G401 (cell line): ENCODE data around the gene CDKN1B. TPM values are rescaled to one million over a fixed set of nuclear protein-coding genes. Genes with fewer than 3 reads are reported as not detected.

Experiments used
- DNase-seq: peaks from one replicate; pipeline ENCODE4 v3.0.0-alpha.2; 2015; ENCODE audit warnings: low spot score
- in situ Hi-C: cut with HindIII; loops from 2 replicates; pipeline ENCODE4 v1.10.0; 2016; ENCODE audit warnings: low sequenced_read_pairs, mixed read lengths
- total RNA-seq: library from RNA; depleted of rRNA; stranded (reverse); fragments of >200 nt; shearing (Covaris generic); gene quantifications from 2 replicates; pipeline ENCODE4 v1.2.3, GENCODE V29; 2014; rRNA removed

CDKN1B gene
- total RNA-seq: 65.6 and 81.7 TPM in 2 replicates

DNA sequence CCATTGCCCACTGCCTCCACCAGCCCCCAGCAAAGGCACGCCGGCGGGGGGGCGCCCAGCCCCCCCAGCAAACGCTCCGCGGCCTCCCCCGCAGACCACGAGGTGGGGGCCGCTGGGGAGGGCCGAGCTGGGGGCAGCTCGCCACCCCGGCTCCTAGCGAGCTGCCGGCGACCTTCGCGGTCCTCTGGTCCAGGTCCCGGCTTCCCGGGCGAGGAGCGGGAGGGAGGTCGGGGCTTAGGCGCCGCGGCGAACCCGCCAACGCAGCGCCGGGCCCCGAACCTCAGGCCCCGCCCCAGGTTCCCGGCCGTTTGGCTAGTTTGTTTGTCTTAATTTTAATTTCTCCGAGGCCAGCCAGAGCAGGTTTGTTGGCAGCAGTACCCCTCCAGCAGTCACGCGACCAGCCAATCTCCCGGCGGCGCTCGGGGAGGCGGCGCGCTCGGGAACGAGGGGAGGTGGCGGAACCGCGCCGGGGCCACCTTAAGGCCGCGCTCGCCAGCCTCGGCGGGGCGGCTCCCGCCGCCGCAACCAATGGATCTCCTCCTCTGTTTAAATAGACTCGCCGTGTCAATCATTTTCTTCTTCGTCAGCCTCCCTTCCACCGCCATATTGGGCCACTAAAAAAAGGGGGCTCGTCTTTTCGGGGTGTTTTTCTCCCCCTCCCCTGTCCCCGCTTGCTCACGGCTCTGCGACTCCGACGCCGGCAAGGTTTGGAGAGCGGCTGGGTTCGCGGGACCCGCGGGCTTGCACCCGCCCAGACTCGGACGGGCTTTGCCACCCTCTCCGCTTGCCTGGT, at the start of gene CDKN1B:
CDKN1B (plus strand) TSS at position 576 of the 793 bp plus-strand sequence. CDS start 472 bp downstream, outside the sequence.
- in situ Hi-C loops: no loop called here
- peak; percentile 93 for DNase-seq

DNA sequence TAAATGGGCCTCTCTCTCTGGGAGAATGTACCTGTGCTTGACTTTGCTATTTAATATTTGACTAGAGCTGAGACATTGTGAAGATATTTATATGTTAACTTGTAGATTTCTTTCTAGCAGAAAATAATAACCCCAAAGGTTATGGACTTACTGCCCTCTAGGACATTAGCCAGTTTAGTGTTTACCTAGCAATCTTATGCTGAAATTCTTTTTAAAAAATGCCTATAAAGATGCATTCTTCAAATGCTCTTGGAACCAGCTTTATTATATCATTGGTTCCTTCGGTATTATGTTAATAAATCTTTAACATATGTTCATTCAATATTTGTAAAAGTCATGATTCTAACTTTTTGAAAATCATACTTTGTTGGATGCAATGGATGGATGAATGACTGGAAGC, 49.2 kb upstream of the CDKN1B start:
- in situ Hi-C loops: loop anchor here (10.0 kb wide), 1 partner anchor 153 kb away; no protein-coding TSS in a partner anchor
- no peak for DNase-seq

DNA sequence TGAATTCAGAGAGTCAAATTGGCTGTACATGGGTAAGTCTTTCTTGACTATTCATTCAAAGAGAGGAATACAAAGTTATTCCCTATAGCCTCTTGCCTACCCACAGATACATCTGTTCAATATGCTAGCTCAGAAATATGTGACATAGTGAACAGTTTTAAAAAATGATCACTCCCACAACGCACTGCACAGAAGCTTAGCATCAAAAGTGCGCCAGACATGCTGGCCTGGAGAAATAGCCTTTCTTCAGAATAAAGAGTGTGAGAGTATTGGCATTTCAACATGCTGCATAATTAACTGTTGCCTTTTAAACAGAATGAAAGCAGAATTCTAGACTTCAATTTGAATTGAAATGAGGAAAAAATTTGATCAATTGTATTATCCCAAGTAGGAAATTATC, 48.1 kb upstream of the CDKN1B start:
- in situ Hi-C loops: loop anchor here (10.0 kb wide), 1 partner anchor 154 kb away; no protein-coding TSS in a partner anchor

DNA sequence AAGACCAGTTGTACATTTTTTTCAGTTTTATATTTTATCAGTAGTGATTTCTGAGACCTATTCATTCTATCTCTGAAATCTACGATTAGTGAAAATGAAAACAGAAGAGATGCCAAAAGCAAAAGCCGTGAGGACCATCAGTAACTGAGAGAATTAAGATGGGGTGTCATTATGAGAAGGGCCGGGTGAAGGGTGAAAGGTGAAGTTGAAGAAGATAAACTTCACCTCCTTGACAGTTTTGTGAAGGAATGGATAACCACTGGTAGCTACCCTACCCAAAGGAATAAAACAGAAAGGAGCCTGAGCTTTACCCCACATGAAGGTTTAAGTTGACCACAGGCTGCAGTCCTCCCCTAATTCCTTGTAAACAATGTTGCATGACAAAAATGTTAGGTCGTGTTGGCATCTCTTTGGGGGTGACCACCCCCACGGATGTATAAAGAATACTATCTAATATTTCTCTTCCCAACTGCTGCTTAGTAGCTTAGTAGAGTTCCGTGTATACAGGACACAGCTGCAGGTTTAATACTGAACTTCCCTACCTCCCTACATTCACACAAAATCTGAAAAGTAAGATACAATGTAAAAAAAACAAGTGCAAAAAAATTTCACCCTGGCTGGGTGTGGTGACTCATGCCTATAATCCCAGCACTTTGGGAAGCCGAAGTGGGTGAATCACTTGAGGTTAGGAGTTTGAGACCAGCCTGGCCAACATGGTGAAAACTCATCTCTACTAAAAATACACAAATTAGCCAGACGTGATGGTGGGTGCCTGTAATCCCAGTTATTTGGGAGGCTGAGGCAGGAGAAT, 45.1 kb upstream of the CDKN1B start:
- DNase-seq: no peak
- in situ Hi-C loops: no loop called here

More for the DNA sequence above, 48.1 kb upstream of the CDKN1B start:
- DNase-seq: no peak

DNA sequence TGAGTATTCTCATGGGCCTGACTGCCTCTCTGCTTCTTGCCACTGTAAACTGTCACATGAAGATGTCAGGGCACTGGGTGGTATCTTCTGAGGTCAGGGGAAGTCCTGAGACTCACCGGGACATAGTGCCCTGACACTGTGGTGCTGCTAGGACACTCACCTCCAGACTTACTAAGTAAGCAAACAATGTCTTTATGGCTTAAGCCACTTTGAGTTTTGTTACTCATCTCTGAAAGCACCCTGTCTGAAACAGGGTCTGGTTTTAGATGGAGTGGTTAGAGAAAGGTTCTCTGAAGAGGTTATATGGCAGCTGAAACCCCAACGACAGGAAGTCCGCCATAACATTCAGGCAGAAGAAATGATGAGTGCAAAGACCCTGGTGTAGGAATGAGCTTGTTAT, 43.9 kb upstream of the CDKN1B start:
- DNase-seq: no peak
- in situ Hi-C loops: no loop called here

DNA sequence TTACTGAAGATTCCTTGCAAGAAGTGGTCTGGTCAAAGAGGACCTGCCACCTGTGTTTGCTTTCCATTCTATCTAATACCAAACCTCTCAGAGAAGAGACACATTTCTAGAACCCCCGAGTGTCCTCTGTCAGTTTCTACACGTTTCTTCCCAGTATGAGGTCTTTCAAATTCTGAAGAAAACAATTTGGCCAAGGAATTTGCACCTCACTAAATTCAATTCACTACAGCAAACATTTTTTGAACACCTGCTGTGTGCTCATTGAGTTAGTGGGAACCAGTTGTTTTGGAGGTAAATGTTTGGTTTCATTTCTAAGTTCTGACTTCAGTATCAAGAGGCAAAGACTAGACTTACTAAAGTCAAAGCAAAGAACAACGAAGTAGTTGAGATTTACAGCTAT, 40.6 kb upstream of the CDKN1B start:
- no peak for DNase-seq
- in situ Hi-C loops: no loop called here

DNA sequence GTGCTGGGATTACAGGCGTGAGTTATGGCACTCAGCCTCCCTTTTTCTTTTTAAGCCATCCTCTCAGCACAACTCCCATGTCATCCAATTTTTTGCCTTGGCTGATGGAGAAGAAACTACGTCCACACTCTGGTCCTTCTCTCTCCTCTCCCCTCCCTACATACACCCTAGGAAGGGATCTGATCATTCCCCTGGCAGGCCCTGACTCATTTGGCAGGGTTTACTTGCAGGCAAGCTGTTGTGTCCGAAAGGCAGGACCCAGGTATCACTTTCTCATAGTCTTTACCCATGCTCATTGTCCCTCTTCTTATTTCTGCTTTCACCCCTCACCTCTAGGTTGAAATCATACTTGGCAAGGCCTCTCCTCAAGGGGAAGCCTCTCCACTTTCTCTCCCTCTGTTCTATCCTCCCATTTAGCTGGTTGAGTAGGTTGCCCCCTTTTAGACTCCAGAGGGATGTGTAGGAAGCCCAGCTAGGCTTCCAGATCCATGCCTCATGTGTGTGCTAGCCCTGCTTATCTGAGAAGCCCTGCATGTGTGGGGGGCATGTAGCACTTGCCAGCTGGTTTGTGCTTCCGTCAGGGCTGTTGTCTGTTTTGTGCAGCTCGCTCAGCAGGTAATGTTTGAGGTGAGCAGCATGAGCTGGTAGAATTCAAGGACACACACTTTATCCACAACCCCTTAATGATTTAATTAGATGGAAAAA, 36.0 kb upstream of the CDKN1B start:
- in situ Hi-C loops: no loop called here
- peak; percentile 82 for DNase-seq

DNA sequence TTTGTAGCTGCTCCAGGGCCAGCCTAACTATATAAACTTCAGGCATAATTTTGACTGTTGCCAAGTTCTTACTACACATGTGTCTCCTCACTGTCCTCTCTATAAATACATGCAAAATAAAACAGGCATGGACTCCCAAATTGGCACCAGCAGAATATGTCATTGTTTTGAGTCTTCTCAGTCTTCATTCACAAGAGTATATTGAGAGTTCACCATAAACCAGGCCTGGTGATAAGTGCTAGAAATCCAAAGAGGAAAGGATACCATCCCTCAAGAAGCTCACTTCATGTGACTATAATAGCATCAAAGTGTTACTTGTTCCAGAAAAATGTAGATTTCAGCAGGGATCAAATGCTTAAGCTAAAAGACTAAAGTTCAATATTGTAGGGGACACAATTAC, 34.9 kb upstream of the CDKN1B start:
- in situ Hi-C loops: no loop called here

DNA sequence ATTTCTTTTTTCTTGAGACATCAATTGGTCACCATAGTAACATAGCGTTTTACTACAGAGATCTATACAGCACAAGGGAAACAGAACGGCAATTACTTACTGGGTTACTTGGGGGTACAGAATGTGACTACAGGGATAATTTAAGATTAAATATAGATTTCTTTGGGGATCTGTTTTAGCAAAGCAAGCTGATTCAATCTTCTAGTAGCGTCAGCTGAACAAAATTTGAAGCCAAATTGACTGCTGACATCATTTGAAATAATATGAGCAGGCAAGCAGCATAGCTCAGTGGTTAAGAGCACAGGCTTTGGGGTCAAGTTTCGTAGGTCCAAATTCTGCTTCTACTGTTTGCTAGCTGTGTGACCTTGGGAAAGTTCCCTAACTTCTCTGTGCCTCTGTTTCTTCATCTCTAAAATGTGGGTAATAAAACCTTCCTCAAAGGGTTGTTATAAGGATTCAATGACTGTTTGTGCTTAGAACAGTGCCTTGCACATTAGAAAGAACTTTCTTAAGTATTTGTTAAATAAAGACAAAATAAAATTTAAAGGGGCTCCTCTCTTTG, 34.0 kb upstream of the CDKN1B start:
- in situ Hi-C loops: no loop called here
- DNase-seq: peak; percentile 49

More for the DNA sequence above, 34.9 kb upstream of the CDKN1B start:
- peak; percentile 59 for DNase-seq

DNA sequence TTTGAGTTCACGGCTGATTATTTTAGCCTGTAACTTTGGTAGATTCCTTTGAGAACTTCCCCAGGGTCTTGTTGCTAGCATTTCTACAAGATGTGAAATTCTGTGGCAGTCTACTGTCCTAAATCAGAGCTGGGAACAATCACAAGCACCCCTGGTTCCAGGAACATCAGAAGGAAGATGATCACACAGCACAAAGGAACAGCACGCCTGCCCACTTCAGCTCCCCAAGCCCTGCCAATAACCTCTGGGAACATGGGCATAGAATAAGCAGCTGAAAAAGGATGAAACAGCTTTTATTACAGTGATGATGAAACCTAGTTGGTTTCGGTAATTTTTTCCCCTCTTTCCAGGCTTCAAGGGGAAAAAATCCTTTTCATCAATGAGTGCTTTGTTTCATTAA, 33.4 kb upstream of the CDKN1B start:
- in situ Hi-C loops: no loop called here
- peak; percentile 79 for DNase-seq

DNA sequence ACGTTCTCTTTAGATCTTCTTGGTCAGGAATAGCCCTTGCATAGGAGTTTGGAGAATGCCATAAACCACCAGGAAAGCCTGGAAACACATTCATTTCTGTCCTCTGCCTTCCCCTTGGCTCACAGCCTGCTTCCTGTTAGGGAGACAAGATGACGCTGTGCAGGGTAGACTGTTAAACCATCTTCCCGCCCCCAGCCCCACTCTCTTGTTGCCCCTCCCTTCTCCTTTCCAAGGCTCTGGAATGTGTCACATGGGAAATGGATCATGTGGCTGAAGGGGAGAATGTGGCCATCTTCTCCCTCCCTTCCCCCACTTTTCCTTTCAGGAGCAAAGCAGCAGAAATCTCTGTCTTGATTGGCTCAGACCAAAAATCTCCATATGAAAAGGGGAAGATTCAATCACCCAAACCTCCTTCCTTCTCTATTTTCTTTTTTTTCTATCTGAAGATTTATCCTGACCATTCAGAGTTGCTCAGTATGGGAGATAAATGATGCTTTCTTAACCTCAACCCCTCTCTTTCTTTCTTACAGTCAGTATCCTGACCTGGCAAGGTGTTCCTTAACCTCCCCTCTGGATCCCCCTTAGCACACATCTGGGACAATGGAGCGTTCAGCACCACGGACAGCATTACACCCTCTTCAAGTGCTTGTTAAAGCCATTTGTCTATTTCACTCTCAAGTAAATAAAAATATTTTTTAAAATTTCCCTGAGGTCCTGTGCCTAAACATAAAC, 32.6 kb upstream of the CDKN1B start:
- in situ Hi-C loops: no loop called here
- peak; percentile 94 for DNase-seq

DNA sequence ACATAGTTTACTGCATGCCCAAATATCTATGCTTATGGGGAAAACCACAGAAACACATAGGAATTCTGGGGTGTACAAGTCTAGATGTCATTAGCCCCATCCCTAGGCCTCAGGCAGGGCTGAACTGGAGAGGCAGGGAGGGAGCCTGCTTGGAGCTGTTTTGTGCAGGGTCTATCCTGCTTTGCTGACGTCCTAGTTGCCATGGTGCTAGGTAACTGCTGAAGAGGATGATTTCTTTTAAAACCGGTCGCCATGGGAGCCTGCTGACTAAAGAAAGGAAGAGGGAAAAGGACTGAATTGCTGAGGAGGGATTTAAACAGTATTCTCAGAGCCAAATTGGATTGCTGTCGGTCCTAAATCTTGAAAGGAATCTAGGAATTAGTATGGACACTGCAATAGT, 31.9 kb upstream of the CDKN1B start:
- DNase-seq: peak; percentile 81
- in situ Hi-C loops: no loop called here

DNA sequence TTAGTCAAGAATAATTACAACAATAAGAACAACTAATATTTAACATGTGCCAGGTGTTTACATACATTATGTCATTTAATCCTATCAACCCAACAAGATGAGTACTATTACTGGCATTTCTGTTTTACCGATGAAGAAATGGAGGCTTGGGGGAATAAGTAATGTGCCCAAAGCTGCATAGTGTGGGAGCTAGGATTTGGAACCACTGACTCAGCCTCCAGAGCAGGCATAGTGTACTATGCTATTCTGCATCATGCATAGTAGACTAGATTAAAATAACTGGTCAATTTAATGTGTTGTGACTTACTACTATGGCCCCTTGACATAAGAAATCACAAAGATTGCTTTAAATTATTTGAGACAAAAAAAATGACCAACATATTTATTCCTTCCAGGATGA, 30.7 kb upstream of the CDKN1B start:
- in situ Hi-C loops: no loop called here
- DNase-seq: no peak

DNA sequence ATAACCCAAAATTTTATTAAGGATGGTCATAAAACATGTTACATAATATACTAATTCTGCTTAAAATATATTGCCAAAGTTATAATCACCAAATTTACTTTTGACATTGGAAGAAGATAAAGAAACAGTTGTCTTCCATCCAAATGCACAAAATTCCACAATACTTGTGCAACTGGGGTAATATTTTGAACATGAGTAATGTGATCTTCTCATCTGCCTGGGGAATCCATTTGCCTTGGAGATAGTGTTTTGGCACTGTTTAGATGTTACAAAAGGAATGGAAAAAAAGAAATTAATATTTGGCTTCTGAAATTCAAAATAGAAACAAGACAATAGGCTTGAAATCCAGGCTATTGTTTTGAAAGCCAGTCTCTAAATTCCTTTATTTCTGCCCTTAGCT, 30.2 kb upstream of the CDKN1B start:
- in situ Hi-C loops: no loop called here
- DNase-seq: no peak

DNA sequence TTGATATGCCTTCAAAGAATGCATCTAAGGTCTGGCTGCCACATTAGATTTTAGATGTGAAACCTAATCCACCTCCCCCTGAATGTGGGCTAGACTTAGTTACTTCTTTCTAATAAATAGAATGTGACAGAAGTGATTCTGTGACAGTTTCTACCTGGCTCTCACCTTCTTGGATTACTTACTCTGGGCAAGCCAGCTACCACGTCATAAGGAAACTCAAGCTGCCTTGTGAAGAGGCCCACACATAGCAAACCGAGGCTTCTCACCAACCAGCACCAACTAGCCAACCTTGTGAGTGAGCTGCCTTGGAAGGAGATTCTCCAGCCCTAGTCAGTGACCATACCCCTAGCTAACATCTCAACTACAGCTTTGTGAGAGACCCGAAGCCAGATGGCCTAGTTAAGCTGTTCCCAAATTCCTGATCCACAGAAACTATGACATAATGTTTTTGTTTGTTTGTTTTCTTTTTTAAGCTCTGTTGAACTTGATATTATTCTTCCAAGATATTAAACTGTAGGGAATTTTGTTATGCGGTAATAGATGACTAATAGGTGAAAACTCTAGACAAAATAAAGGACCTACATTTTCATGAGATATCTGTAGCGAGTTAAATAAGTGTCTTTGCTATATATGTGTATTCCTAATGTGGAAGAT, 27.4 kb upstream of the CDKN1B start:
- in situ Hi-C loops: no loop called here

DNA sequence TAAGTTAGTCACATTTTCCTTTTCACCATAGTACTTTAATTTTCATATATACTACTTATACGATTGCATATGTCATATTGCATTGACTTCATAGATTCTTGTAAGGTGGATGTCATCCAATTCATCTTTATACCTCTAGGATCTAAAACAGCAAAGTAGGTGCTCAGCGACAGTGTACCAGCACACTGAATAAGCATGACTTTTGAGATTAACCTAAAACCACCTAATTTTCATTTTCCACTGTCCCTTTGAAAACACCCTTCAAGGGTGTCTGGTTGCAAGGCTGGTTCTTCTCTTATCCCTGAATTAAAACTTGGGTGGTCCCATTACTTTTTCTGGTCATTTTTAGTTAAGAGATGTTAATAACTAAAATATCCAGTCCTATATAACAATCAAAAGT, 25.6 kb upstream of the CDKN1B start:
- DNase-seq: no peak
- in situ Hi-C loops: no loop called here

More for the DNA sequence above, 27.4 kb upstream of the CDKN1B start:
- no peak for DNase-seq

DNA sequence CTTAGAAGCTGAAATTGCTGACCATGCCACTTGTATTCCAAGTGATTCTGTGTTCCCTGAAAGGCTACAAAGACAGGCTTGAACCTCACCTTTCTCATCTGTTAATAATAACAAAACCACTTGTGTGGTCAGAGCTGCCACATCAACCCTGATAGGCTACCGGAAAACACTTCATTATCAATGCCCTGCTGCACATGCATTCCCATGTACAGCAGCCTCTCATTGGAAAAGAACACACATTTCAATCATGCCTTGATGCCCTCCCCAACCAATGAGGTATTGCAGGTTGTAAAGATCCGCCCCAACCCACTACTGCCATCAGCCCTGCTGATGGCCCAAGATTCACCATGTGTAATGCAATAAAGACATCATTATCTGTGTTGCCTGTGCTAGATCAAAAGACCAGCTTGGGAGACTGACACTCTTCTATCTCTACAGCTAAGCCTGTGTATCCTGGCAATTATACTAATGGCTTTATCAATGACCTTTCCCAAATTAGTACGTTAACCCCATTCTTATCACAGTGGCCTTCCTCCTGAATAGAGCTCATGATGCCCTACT, 24.0 kb upstream of the CDKN1B start:
- in situ Hi-C loops: no loop called here
- DNase-seq: no peak
